Thoracic aorta (tissue), 2 donors: Measurements from ENCODE around the gene CKAP2L. TPM values are rescaled to one million over a fixed set of nuclear protein-coding genes. Genes with fewer than 3 reads are reported as not detected.

ENCODE experiments used
- ATAC-seq: fragments of 150-250 bp; one replicate; pipeline ENCODE4 v1.8.0; 2017; ENCODE audit warnings: low read depth; ENCODE audit not compliant: insufficient number of reproducible peaks, low FRiP score
- DNase-seq: peaks from one replicate; pipeline ENCODE4 v3.0.0-alpha.2; 2020; ENCODE audit warnings: low spot score
- H3K27ac ChIP-seq, 2 donors: fragments of 200-600 bp; sonication (generic); 1 replicate in 1 of 2; 2 replicates in 1 of 2; pipeline ENCODE4 v1.5.1; 2016; ENCODE audit warnings: mild to moderate bottlenecking in 2 of 2, moderate library complexity in 2 of 2
- H3K27me3 ChIP-seq: fragments of 200-600 bp; sonication (generic); replicated peaks from 2 replicates; pipeline ENCODE4 v1.6.0; 2016; ENCODE audit warnings: mild to moderate bottlenecking; ENCODE audit not compliant: insufficient read depth
- H3K36me3 ChIP-seq: fragments of 200-600 bp; sonication (generic); one replicate; pipeline ENCODE4 v1.5.1; 2016
- H3K4me1 ChIP-seq, 2 donors: fragments of 200-600 bp; sonication (generic); 1 replicate in 1 of 2; 2 replicates in 1 of 2; pipeline versions ENCODE4 v1.5.1 to v1.6.0; 2016; ENCODE audit warnings: low read depth in 2 of 2, mild to moderate bottlenecking in 1 of 2; ENCODE audit not compliant: control insufficient read depth in 1 of 2
- H3K4me3 ChIP-seq: fragments of 200-600 bp; sonication (generic); 2 replicates; pipeline ENCODE4 v1.5.1; 2016; ENCODE audit warnings: mild to moderate bottlenecking
- H3K9me3 ChIP-seq: fragments of 200-600 bp; sonication (generic); 2 replicates; pipeline ENCODE4 v1.5.1; 2016
- CTCF ChIP-seq: fragments of 200-600 bp; sonication (generic); IDR thresholded peaks from one replicate; pipeline ENCODE4 v1.5.1; 2019; ENCODE audit warnings: antibody characterized with exemption
- total RNA-seq, 2 donors: library from RNA; depleted of rRNA; stranded (reverse); fragments of >200 nt; gene quantifications; one replicate each; pipeline versions ENCODE4 v1.1.0 to v1.2.3, GENCODE V29; 2016

The CKAP2L gene
- total RNA-seq, 2 donors from 2014 or later = 1.3 TPM; not detected in 1

GRCh38 chr2:112737542-112738232 lies 26.7 kb downstream of the CKAP2L start:
- no peak for TF ChIP-seq CTCF
- ATAC-seq = no peak
- Histone ChIP-seq H3K4me3 (no peak overlapping the region), H3K27ac (no peak overlapping the region), H3K36me3 (no peaks in the 10 kb centered on the region), H3K27me3 (no peaks in the 10 kb centered on the region), H3K4me1 (no peaks in the 10 kb centered on the region), H3K9me3 (no peaks in the 10 kb centered on the region)
- no peak for DNase-seq

- no peak overlapping the region for H3K4me3 ChIP-seq
- TF ChIP-seq CTCF = no peak
- no peaks in the 10 kb centered on the region for H3K4me1 ChIP-seq
- H3K9me3 ChIP-seq = no peaks in the 10 kb centered on the region
- H3K27me3 ChIP-seq = no peaks in the 10 kb centered on the region
- H3K36me3 ChIP-seq = no peaks in the 10 kb centered on the region
- ATAC-seq (no peak), DNase-seq (no peak)
- H3K27ac ChIP-seq = no peak overlapping the region
Observed at GRCh38 chr2:112733871-112734270, 30.5 kb downstream of the CKAP2L start.

GRCh38 chr2:112733456-112733855 lies 31.0 kb downstream of the CKAP2L start:
- TF ChIP-seq CTCF = no peak
- H3K4me3 ChIP-seq = no peak overlapping the region
- no peaks in the 10 kb centered on the region for H3K36me3 ChIP-seq
- H3K4me1 ChIP-seq = no peaks in the 10 kb centered on the region
- no peaks in the 10 kb centered on the region for H3K9me3 ChIP-seq
- no peaks in the 10 kb centered on the region for H3K27me3 ChIP-seq
- no peak for DNase-seq
- no peak for ATAC-seq
- H3K27ac ChIP-seq = no peak overlapping the region

GRCh38 chr2:112731479-112731878 lies 32.9 kb downstream of the CKAP2L start:
- H3K4me1 ChIP-seq = peaks cover 0 to 4% of the 10 kb centered on the region in 2 donors

GRCh38 chr2:112730791-112731190 lies 33.6 kb downstream of the CKAP2L start:
- Histone ChIP-seq H3K4me3 (no peak overlapping the region), H3K27ac (no peak overlapping the region), H3K4me1 (peaks cover 0 to 6% of the 10 kb centered on the region in 2 donors), H3K36me3 (no peaks in the 10 kb centered on the region), H3K9me3 (no peaks in the 10 kb centered on the region), H3K27me3 (no peaks in the 10 kb centered on the region)
- ATAC-seq (no peak), DNase-seq (no peak)
- TF ChIP-seq CTCF = no peak

More at GRCh38 chr2:112731479-112731878, 32.9 kb downstream of the CKAP2L start:
- no peak overlapping the region for H3K4me3 ChIP-seq
- no peak for ATAC-seq
- no peak for TF ChIP-seq CTCF
- no peaks in the 10 kb centered on the region for H3K9me3 ChIP-seq
- no peak for DNase-seq
- H3K27me3 ChIP-seq = no peaks in the 10 kb centered on the region
- no peak overlapping the region for H3K27ac ChIP-seq
- H3K36me3 ChIP-seq = no peaks in the 10 kb centered on the region
